ENCODE results near the gene TLK1.

TLK1 gene

GRCh38 chr2:171008550-171009205 lies 152.0 kb downstream of the TLK1 start:
- DNase-seq = no peak

DNA sequence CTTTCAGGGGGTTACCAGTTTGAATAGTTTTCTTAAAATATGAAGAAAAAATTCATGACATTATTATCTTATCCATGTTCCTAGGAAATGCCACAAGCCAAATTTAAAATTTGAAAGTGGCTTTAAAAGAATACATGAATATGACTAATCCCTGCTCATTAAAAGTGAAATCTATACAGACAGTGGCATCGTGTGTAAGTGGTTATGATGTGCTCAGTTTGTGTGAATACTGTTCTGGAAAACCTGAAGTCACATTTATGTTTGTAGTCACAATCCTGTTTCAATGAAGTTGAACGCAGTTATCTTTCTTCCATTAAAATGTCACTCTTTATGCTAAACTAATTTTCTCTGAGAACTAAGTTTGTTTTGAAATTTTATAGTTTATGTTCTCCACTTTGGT lies 155.9 kb downstream of the TLK1 start:
- no peak for DNase-seq

DNA sequence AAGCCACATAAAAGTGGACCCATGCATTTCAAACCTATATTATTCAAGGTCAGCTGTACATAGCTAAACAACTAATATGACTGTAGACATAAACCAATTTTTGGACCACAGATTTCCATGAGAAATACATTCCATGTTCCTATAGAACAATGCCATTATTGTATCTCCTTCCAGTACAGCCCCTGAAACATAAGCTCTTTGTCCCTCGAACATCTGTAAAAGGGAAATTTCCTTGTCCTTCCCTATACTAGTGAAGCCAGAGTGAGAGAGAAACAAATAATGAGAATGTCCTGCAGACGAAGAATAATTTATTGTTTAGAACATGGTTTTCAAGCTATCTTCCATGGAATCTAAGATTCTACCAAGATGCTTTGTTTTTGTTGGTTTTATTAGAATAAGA lies 156.3 kb downstream of the TLK1 start:
- DNase-seq = no peak

- no peak for DNase-seq
These were observed 161.0 kb downstream of the TLK1 start for GRCh38 chr2:170999654-171000053.

DNA sequence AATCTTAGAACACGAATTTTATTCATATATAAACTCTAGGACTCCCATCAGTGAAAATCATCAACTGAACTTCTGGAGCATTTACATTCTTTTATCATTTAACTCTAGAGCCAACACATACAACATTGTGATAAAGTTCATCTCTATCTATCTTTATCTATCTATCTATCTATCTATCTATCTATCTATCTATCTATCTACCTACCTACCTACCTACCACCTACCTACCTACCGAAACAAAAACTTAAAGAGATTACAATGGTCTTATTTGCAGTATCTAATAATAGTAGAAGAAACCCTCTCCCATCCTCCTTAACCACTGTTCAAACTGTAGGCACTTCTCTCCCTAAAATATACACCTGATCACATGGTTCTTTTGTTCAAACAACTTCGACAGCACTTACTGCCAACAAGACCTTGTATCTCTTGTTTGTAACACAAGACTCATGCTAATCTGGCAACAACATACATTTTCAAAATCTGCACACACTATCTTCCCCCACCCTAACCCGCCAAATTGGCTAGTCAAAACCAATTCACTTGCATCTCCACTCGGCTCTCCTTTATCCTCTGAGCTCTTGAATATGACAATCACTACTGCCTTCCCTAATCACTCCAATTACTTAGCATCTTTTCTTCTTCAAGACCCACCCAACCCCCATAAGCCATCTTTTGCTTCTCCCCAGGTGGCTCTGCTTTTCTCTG lies 162.6 kb downstream of the TLK1 start:
- no peak for DNase-seq

- no peak for DNase-seq
These were observed 164.4 kb downstream of the TLK1 start for GRCh38 chr2:170996316-170996715.

DNA sequence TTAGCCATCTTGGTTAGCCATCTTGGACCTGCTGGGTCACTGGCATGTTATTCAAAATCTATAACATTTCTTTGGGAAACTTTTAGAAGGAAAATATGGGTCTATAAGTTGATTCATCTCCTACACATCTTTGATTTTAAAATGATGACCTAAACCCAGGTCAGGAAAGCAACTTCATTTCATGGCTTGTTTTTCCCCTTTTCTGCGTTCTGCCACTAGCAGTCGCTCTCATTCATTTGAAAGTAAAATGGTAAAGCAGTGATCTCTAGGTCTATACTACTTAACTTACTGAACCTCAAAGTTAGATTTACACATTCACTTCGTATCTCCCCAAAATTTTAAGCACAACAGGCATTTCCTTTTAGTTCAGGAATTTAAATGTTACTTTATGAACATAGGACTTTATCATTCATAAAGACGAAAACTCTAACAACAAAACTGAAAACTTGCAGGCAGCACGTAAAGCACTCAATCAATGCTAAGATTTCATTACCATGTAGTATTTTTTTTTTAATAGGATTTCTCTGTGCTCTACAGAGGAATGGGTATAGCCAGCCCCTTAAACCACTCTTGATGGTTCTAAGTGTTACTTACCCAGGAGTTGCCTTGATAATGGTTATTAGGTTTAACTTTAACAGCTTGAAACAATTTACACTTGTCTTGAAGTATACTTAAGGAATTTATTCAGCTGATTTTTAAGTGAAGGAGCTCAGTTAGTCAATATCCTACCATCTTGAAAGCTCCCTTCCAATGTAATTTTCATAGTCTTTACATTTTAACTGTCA lies 169.1 kb downstream of the TLK1 start:
- no peak for DNase-seq

GRCh38 chr2:170986566-170987258 lies 174.0 kb downstream of the TLK1 start:
- no peak for DNase-seq

GRCh38 chr2:170985407-170985806 lies 175.3 kb downstream of the TLK1 start:
- DNase-seq = no peak

DNA sequence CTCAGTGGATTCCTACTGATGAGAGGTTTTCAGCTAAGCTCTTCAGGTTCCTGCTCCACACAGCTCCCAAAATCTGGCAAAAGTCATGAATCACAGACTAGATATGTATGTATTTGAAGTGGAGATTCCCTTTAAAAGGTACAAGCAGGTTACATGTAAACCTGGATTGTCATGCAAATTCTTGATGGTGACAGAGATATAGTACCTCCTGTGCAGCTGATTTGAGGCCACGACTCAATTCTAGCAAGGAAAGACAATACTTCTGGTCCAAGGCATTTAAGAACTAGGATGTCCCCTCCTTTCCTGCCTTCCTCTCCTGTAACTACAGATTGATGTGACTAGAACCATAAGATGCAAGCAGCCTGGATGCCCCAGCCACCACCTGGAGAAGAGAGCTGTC lies 176.6 kb downstream of the TLK1 start:
- DNase-seq = no peak

DNA sequence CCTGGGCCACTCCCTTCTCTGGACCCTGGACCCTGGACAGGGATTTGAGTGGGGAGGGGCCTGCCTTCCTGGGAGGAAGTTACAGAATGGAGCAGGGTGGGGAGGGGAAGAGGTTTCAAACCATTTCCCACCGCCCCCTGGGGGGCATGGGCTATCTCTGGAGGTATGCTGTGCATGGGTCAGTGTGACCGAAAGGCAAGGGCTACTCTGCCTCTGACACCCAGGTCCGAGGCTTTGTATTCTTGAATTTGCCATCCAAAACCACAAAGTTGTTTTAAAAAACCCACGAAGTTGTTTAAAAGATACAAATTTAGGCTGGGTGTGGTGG lies 184.8 kb downstream of the TLK1 start:
- no peak for DNase-seq

DNA sequence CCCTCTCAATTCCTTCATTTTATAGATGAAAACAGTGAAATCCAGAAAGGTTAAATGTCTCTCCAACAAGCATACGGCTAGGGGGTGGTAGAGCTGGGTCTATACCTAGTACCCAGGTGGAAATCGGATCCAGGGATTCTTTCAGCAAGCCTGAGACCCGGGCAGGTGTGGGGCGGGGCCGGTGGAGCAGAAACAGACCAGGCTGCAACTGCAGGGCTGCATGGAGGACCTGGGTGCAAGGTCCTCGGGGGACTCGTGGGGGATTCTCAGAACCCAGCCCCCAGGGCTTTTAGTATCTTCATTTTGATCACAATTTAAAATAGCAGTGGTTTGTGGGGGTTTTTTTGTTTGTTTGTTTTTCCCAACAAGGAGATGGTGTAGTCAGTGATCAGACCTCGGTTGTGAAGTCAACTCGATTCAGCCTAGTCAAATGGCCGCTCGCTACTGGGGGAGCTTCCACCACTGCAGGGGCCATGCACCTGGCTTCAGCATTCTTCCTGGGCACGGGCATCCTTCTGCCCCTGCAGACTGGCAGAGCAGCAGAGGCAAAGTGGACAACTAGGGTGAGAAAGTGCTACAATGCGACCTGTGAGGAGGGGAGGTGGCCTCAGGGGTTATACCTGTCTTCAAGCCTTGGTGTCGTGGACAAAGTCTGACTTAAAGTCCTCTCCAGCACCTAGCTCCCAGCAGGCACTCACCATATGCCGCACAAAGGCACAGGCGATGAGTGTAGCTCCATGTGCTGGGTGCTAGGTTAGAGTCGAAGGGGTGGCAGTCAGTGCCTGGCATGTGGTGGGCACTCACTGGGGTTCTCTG lies 185.4 kb downstream of the TLK1 start:
- DNase-seq = no peak

DNA sequence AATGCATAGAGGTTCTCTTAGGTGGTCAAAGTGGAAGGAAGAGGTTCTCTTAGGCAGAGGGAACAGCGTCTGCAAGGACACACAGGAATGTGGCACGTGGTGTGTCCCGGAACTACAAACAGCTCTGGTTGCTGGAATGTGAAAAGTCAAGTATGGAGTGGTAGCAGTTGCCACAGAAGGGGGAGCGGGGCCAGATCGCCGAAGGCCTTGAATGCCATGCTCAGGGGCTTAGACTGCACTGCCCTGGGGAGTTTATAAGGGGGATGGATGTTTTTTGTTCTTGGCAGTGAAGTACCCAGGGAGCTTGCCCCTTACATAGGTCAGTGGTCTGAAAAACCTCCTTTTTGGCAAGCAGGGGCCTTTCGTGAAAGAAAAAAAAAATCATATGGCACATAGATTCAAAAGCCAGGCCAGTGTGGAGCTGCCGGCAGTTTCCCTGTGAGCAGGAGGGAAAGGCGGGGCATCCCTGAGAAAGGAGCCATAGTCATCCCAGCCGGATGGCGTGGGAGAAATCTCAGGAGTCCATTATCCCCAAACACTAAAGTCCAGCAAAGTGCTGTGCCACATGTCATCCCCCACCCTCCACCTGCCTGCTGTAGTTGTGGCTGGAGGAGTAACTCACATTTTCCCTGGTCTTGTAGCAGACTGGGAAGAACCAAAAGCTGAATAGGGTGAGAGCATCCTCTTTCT lies 186.2 kb downstream of the TLK1 start:
- no peak for DNase-seq

DNA sequence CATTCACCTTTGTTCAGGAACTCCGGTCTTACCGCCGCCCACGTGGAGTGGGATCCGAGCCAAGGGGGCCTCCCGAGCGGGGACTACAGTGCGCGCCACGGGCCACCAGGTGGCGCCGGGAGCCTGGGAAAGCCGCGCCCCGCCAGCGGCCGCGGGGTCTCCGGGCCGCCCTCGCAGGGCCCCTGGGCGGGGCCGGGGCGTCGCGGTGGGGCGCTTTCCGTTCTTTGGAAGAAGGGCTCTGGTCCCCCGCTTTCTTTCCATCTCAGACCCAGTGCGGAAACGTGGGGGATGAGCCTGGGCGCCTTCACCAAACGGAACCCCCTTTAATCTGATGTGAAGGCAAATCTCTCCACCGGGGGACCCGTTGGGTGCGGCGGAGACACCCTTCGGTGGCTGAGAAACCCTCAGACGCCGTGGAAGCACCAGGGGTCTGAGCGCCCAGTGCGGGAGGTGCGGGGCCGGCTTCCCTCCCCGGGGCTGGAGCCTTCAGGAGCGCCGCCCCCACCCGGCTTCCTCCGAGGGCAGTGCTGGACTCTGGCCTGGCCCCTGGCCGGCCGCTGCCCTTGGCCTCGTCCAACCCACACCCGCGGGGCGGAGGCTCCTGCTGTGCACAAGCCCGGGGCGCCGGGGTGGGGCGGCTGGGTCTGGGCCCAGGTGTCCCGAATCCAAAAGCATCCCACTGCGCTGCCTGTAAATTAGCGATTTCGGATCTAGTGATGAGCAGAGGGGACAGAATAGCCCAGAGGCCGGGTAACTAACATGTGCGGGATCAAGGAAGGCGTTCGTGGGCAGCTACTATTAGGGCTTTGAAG lies 187.0 kb downstream of the TLK1 start:
- DNase-seq = peak in 53 of 56 donors; percentile 4 to 85 (median 59)

DNA sequence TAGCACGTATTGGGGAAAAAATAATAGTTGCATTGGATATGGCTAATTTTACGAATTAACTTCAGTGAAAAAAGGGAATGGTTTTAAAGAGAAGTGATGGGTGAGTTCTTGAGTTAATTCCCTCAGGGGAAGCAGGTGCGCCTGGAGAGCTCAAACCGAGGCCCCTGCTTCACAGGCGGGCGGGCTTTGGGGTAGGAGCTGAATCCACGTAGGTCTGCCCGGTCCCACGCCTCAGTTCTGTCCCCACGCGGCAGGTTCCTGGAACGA lies 187.5 kb downstream of the TLK1 start:
- DNase-seq = no peak

- peak in 1 of 56 donors; percentile 4 for DNase-seq
These were observed 188.1 kb downstream of the TLK1 start for GRCh38 chr2:170972296-170973224.

GRCh38 chr2:170971071-170971470 lies 189.6 kb downstream of the TLK1 start:
- DNase-seq = no peak

DNA sequence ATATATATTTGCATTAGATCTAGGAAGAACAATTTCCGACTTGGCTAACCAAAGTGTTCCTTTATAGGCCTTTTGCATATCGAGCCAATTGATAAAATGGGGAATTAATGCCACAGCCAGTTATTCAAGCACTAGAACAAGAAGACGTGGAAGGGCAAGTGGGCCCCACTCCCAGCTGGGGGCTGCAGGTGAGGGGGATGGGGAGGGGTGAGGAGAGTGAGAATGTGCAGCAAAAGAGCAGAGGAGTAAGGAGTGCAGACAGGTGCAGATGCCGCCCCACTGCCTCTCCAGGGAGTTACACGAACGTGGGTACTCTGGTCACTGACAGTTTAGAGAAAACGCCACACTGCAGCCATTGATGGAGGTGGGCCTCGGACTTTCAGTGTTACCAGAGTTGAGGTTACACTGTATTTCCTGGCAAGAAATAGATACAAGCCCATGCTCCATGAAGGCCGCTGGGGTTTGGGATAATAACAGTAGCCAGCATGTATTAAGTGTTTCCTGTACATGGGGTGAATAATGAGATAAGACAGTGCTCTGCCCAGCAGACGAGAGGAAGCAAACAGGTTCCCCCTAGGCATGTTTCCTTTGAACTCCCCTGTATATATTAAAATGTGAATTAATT lies 190.7 kb downstream of the TLK1 start:
- DNase-seq = no peak
